K562 (cell line): Measurements from ENCODE around the gene VILL.

Experiments used
- EZH2 ChIP-seq: IDR thresholded peaks from 2 replicates; pipeline ENCODE4 v1.6.1; 2012; ENCODE audit warnings: low read depth, mild to moderate bottlenecking, inconsistent platforms, low read length, borderline replicate concordance
- SIN3A ChIP-seq, 2 experiments: fragments of 150-350 bp in 1 of 2; IDR thresholded peaks; 2 replicates each; pipeline ENCODE4 v1.6.1; 2011 to 2016; ENCODE audit warnings: borderline replicate concordance in 2 of 2, low read depth in 2 of 2, low read length in 2 of 2, mild to moderate bottlenecking in 2 of 2, moderate library complexity in 2 of 2; ENCODE audit not compliant: control insufficient read depth in 1 of 2

- no peak for TF ChIP-seq SIN3A (IDR thresholded peaks at IDR 0.05; ENCODE audit: borderline replicate concordance in 2 of 2, control insufficient read depth in 1 of 2, low read depth in 2 of 2, low read length in 2 of 2)
- no peak for TF ChIP-seq EZH2
These were observed 17.1 kb upstream of the VILL start for GRCh38 chr3:37973246-37974054.
